ENCODE results near the gene SPRR2G.

SPRR2G gene

DNA sequence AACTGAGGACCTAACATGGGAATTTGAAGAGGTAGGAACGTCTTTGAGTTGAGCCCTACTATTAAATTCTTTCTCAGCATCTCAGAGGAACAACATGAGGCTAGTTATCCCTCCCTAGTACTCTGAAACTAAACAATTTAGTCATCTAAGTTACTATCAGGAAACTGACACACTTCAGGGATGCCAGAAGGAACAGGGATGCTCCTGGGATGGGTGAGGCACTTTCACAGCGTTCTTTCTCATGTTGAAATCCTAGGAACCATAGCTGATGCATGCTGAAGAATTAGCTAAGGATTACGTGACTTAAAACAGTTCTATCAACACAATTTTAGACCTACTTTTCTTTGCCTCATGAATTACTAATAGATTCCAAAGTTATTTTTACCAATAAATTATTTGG lies 1.8 kb upstream of the SPRR2G start:
- TF ChIP-seq, protein P1, sequence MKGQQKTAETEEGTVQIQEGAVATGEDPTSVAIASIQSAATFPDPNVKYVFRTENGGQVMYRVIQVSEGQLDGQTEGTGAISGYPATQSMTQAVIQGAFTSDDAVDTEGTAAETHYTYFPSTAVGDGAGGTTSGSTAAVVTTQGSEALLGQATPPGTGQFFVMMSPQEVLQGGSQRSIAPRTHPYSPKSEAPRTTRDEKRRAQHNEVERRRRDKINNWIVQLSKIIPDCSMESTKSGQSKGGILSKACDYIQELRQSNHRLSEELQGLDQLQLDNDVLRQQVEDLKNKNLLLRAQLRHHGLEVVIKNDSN (IDR thresholded peaks at IDR 0.05): no peak
- TF ChIP-seq CREB1 (IDR thresholded peaks at IDR 0.05; ENCODE audit: low read depth): no peak

- TF ChIP-seq TAF1 (IDR thresholded peaks at IDR 0.05; ENCODE audit: low read depth) (no peak), MAX (IDR thresholded peaks at IDR 0.05) (no peak), ZBTB7A (IDR thresholded peaks at IDR 0.05; ENCODE audit: low read depth) (no peak), TCF12 (IDR thresholded peaks at IDR 0.05; ENCODE audit: low read depth) (no peak), TEAD4 (IDR thresholded peaks at IDR 0.05) (no peak), NFIC (IDR thresholded peaks at IDR 0.05) (no peak), RAD21 (IDR thresholded peaks at IDR 0.05; ENCODE audit: low read depth) (no peak), CEBPB (IDR thresholded peaks at IDR 0.05) (no peak), EP300 (IDR thresholded peaks at IDR 0.05; ENCODE audit: borderline replicate concordance) (no peak), EGR1 (IDR thresholded peaks at IDR 0.05) (no peak), FOXM1 (IDR thresholded peaks at IDR 0.05; ENCODE audit: borderline replicate concordance, low read depth) (no peak), YY1 (IDR thresholded peaks at IDR 0.05; ENCODE audit: low read depth) (no peak), CREB1 (IDR thresholded peaks at IDR 0.05; ENCODE audit: low read depth) (no peak)
- TF ChIP-seq, protein P1 (IDR thresholded peaks at IDR 0.05): no peak
- TF ChIP-seq, protein P2, sequence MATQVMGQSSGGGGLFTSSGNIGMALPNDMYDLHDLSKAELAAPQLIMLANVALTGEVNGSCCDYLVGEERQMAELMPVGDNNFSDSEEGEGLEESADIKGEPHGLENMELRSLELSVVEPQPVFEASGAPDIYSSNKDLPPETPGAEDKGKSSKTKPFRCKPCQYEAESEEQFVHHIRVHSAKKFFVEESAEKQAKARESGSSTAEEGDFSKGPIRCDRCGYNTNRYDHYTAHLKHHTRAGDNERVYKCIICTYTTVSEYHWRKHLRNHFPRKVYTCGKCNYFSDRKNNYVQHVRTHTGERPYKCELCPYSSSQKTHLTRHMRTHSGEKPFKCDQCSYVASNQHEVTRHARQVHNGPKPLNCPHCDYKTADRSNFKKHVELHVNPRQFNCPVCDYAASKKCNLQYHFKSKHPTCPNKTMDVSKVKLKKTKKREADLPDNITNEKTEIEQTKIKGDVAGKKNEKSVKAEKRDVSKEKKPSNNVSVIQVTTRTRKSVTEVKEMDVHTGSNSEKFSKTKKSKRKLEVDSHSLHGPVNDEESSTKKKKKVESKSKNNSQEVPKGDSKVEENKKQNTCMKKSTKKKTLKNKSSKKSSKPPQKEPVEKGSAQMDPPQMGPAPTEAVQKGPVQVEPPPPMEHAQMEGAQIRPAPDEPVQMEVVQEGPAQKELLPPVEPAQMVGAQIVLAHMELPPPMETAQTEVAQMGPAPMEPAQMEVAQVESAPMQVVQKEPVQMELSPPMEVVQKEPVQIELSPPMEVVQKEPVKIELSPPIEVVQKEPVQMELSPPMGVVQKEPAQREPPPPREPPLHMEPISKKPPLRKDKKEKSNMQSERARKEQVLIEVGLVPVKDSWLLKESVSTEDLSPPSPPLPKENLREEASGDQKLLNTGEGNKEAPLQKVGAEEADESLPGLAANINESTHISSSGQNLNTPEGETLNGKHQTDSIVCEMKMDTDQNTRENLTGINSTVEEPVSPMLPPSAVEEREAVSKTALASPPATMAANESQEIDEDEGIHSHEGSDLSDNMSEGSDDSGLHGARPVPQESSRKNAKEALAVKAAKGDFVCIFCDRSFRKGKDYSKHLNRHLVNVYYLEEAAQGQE (IDR thresholded peaks at IDR 0.05; ENCODE audit: low read depth): no peak
These were observed 9.3 kb downstream of the SPRR2G start for GRCh38 chr1:153141377-153141776.

DNA sequence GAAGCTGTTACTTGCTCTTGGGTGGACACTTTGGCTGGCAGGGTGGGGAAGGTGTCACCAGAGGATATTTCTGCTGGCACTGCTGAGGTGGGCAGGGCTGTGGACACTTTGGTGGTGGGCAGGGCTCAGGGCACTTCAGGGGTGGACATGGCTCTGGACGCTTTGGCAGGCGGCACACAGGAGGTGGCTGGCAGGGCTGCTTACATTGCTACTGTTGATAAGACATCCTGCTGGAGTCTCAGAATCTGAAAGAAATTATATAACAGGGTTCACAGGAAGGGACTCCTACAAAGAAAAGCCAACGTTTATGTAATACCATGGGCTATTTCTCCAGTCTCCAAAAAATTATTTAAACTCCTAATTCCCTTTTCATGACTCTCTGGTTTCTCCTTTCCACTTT lies 10.2 kb downstream of the SPRR2G start:
- no peak for TF ChIP-seq TCF12 (IDR thresholded peaks at IDR 0.05; ENCODE audit: low read depth)
- TF ChIP-seq, protein P1 (IDR thresholded peaks at IDR 0.05): no peak
- TF ChIP-seq CEBPB (IDR thresholded peaks at IDR 0.05): no peak
- TF ChIP-seq EGR1 (IDR thresholded peaks at IDR 0.05): no peak
- no peak for TF ChIP-seq YY1 (IDR thresholded peaks at IDR 0.05; ENCODE audit: low read depth)
- TF ChIP-seq ZBTB7A (IDR thresholded peaks at IDR 0.05; ENCODE audit: low read depth): no peak

DNA sequence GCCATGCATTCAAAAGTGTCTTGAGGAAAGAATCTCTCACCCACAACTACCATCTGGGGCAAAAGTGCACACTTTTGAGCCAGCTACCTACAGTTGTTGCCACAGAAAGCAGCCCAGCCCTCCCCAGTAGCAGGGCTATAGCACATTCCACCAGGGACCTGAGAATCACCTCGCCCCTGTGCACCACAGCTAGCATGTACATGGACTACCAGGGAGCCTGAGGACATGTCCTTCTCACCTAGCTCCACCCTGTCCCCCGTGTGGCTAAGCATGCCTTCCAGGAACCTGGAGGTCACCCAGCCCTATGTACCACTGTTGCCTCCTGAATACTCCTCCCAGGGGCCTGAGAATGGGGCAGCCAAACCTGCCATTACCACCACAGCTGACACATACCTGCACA lies 16.9 kb downstream of the SPRR2G start:
- TF ChIP-seq YY1 (IDR thresholded peaks at IDR 0.05; ENCODE audit: low read depth): no peak
- no peak for TF ChIP-seq TCF12 (IDR thresholded peaks at IDR 0.05; ENCODE audit: low read depth)
- TF ChIP-seq, protein P2 (IDR thresholded peaks at IDR 0.05; ENCODE audit: low read depth): no peak
- no peak for TF ChIP-seq ZBTB7A (IDR thresholded peaks at IDR 0.05; ENCODE audit: low read depth)
- TF ChIP-seq RAD21 (IDR thresholded peaks at IDR 0.05; ENCODE audit: low read depth): no peak
- no peak for TF ChIP-seq CREB1 (IDR thresholded peaks at IDR 0.05; ENCODE audit: low read depth)
- TF ChIP-seq MAX (IDR thresholded peaks at IDR 0.05): no peak
- no peak for TF ChIP-seq FOXM1 (IDR thresholded peaks at IDR 0.05; ENCODE audit: borderline replicate concordance, low read depth)
- TF ChIP-seq EGR1 (IDR thresholded peaks at IDR 0.05): no peak
- no peak for TF ChIP-seq TAF1 (IDR thresholded peaks at IDR 0.05; ENCODE audit: low read depth)
- TF ChIP-seq CEBPB (IDR thresholded peaks at IDR 0.05): no peak
- TF ChIP-seq, protein P1 (IDR thresholded peaks at IDR 0.05): no peak
- no peak for TF ChIP-seq NFIC (IDR thresholded peaks at IDR 0.05)
- no peak for TF ChIP-seq TEAD4 (IDR thresholded peaks at IDR 0.05)

DNA sequence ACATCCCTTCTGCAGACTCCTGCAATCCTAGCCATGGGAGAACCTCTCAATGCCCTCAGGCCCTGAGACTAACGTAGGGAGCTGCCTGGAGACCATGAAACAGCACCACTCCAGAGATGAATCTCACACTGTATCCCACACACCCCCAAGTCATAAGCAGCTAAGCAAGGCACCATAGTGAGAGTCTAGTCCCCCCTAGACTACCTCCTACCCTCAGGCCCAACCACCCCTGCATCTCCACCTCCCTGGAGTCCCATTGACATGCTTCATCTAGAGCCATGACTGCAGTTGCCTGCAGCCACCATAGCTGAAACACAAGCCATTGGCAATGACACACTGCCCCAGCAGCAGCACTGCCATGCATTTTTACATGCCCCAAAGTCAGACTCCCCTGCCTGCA lies 17.4 kb downstream of the SPRR2G start:
- TF ChIP-seq RAD21 (IDR thresholded peaks at IDR 0.05; ENCODE audit: low read depth): no peak
- no peak for TF ChIP-seq FOXM1 (IDR thresholded peaks at IDR 0.05; ENCODE audit: borderline replicate concordance, low read depth)
- TF ChIP-seq, protein P1 (IDR thresholded peaks at IDR 0.05): no peak
- no peak for TF ChIP-seq EP300 (IDR thresholded peaks at IDR 0.05; ENCODE audit: borderline replicate concordance)
- no peak for TF ChIP-seq CREB1 (IDR thresholded peaks at IDR 0.05; ENCODE audit: low read depth)
- no peak for TF ChIP-seq MAX (IDR thresholded peaks at IDR 0.05)
- TF ChIP-seq, protein P2 (IDR thresholded peaks at IDR 0.05; ENCODE audit: low read depth): no peak
- TF ChIP-seq TCF12 (IDR thresholded peaks at IDR 0.05; ENCODE audit: low read depth): no peak
- TF ChIP-seq ZBTB7A (IDR thresholded peaks at IDR 0.05; ENCODE audit: low read depth): no peak
- no peak for TF ChIP-seq TEAD4 (IDR thresholded peaks at IDR 0.05)
- TF ChIP-seq EGR1 (IDR thresholded peaks at IDR 0.05): no peak
- TF ChIP-seq CEBPB (IDR thresholded peaks at IDR 0.05): no peak
- TF ChIP-seq NFIC (IDR thresholded peaks at IDR 0.05): no peak
- TF ChIP-seq TAF1 (IDR thresholded peaks at IDR 0.05; ENCODE audit: low read depth): no peak
- TF ChIP-seq YY1 (IDR thresholded peaks at IDR 0.05; ENCODE audit: low read depth): no peak

All from Ishikawa (cell line).